SK-N-SH treated with all-trans-retinoic acid at 6 μM for 48 hours (cell line): ENCODE data around the gene IPPK.

Experiments
- ATAC-seq: fragments of 200-7000 bp; cut with Tn5 transposase; 3 replicates; pipeline ENCODE4 v1.9.1; 2020; ENCODE audit warnings: mild to moderate bottlenecking, moderate library complexity
- ARNTL ChIP-seq: fragments of 450-650 bp; formaldehyde crosslinking; IDR thresholded peaks from 2 replicates; pipeline ENCODE4 v1.5.0; 2020; ENCODE audit warnings: low read depth, mild to moderate bottlenecking, moderate library complexity, borderline replicate concordance
- BACH2 ChIP-seq: fragments of 250-450 bp; sonication (Bioruptor Pico); IDR thresholded peaks from 2 replicates; pipeline ENCODE4 v1.9.0; 2021; ENCODE audit warnings: mild to moderate bottlenecking, borderline replicate concordance
- CREB5 ChIP-seq: fragments of 250-450 bp; sonication (Bioruptor Pico); IDR thresholded peaks from 2 replicates; pipeline ENCODE4 v1.5.1; 2020; ENCODE audit warnings: low read depth, mild to moderate bottlenecking, moderate library complexity
- CSDC2 ChIP-seq: fragments of 250-450 bp; sonication (Bioruptor Pico); IDR thresholded peaks from 2 replicates; pipeline ENCODE4 v1.5.0; 2020; ENCODE audit warnings: mild to moderate bottlenecking, moderate library complexity
- ESRRG ChIP-seq: fragments of 250-450 bp; sonication (Bioruptor Pico); IDR thresholded peaks from 2 replicates; pipeline ENCODE4 v1.6.1; 2021; ENCODE audit warnings: mild to moderate bottlenecking
- ISL1 ChIP-seq: fragments of 250-450 bp; sonication (Bioruptor Pico); IDR thresholded peaks from 2 replicates; pipeline ENCODE4 v2.1.2; 2022; ENCODE audit warnings: mild to moderate bottlenecking, moderate library complexity
- PATZ1 ChIP-seq: fragments of 250-450 bp; sonication (Bioruptor Pico); IDR thresholded peaks from 2 replicates; pipeline ENCODE4 v1.8.0; 2020; ENCODE audit warnings: mild to moderate bottlenecking, moderate library complexity, borderline replicate concordance
- PPARA ChIP-seq: fragments of 250-450 bp; sonication (Bioruptor Pico); IDR thresholded peaks from 2 replicates; pipeline ENCODE4 v1.5.0; 2020; ENCODE audit warnings: mild to moderate bottlenecking, borderline replicate concordance
- TCF4 ChIP-seq: fragments of 250-450 bp; sonication (Bioruptor Pico); IDR thresholded peaks from 2 replicates; pipeline ENCODE4 v1.8.0; 2021; ENCODE audit warnings: mild to moderate bottlenecking, moderate library complexity, borderline replicate concordance
- TOX ChIP-seq: fragments of 250-450 bp; sonication (Bioruptor Pico); IDR thresholded peaks from 2 replicates; pipeline ENCODE4 v1.8.0; 2021; ENCODE audit warnings: mild to moderate bottlenecking, moderate library complexity, borderline replicate concordance
- TSHZ2 ChIP-seq: fragments of 250-450 bp; sonication (Bioruptor Pico); IDR thresholded peaks from 2 replicates; pipeline ENCODE4 v1.5.0; 2020; ENCODE audit warnings: mild to moderate bottlenecking, moderate library complexity
- ZC3H10 ChIP-seq: fragments of 250-450 bp; sonication (Bioruptor Pico); IDR thresholded peaks from 2 replicates; pipeline ENCODE4 v1.5.1; 2021; ENCODE audit warnings: mild to moderate bottlenecking, moderate library complexity
- ZFP3 ChIP-seq: fragments of 250-450 bp; sonication (Bioruptor Pico); IDR thresholded peaks from 2 replicates; pipeline ENCODE4 v1.5.0; 2020; ENCODE audit warnings: mild to moderate bottlenecking, moderate library complexity
- ZFP30 ChIP-seq: fragments of 450-650 bp; formaldehyde crosslinking; IDR thresholded peaks from 2 replicates; pipeline ENCODE4 v1.5.0; 2022; ENCODE audit warnings: mild to moderate bottlenecking, moderate library complexity
- ZNF565 ChIP-seq: fragments of 450-650 bp; formaldehyde crosslinking; conservative IDR thresholded peaks from 2 replicates; pipeline ENCODE4 v1.5.0; 2020; ENCODE audit warnings: low read depth, mild to moderate bottlenecking, moderate library complexity
- ZNF70 ChIP-seq: fragments of 450-650 bp; formaldehyde crosslinking; IDR thresholded peaks from 2 replicates; pipeline ENCODE4 v1.5.0; 2020; ENCODE audit warnings: mild to moderate bottlenecking, moderate library complexity
- TF ChIP-seq, protein P1 (sequence below): fragments of 250-450 bp; sonication (Bioruptor Pico); IDR thresholded peaks from 2 replicates; pipeline ENCODE4 v1.8.0; 2021; ENCODE audit warnings: low read depth, mild to moderate bottlenecking, moderate library complexity, borderline replicate concordance
- TF ChIP-seq, protein P2 (sequence below): fragments of 250-450 bp; sonication (Bioruptor Pico); IDR thresholded peaks from 2 replicates; pipeline ENCODE4 v1.5.1; 2021; ENCODE audit warnings: mild to moderate bottlenecking, moderate library complexity

The IPPK gene

GRCh38 chr9:92613268-92614122 lies 56.4 kb downstream of the IPPK start (continued):
- TF ChIP-seq CREB5 (CRISPR knock-in tag), result no peak

DNA sequence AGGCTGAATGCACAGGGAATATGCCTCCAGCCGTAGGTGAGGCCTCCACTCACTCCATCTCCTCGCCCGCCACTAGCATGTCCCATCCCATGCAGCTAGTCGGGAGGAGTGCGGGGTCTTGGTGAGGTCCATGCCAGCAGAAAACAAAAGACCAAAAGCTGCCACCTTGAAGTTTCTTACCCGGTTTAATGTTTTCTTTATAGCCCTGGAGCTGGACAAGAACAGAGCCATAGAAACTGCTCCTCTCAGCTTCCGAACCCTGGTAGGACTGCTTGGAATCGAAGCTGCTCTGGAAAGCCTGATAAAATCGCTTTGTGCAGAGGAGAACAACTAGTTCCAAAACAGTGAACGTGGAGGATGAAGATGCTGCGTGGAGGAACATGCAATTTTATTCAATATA lies 57.1 kb downstream of the IPPK start:
- TF ChIP-seq PPARA (CRISPR knock-in tag) (no peak), TOX (CRISPR knock-in tag) (no peak), CREB5 (CRISPR knock-in tag) (no peak), ZNF565 (CRISPR knock-in tag) (no peak), ARNTL (CRISPR knock-in tag) (no peak), ZFP30 (no peak), ISL1 (CRISPR knock-in tag) (no peak), ZFP3 (CRISPR knock-in tag) (no peak), PATZ1 (no peak), CSDC2 (CRISPR knock-in tag) (no peak), ZC3H10 (CRISPR knock-in tag) (no peak), ESRRG (CRISPR knock-in tag) (no peak), TCF4 (CRISPR knock-in tag) (no peak)
- TF ChIP-seq, protein P1, sequence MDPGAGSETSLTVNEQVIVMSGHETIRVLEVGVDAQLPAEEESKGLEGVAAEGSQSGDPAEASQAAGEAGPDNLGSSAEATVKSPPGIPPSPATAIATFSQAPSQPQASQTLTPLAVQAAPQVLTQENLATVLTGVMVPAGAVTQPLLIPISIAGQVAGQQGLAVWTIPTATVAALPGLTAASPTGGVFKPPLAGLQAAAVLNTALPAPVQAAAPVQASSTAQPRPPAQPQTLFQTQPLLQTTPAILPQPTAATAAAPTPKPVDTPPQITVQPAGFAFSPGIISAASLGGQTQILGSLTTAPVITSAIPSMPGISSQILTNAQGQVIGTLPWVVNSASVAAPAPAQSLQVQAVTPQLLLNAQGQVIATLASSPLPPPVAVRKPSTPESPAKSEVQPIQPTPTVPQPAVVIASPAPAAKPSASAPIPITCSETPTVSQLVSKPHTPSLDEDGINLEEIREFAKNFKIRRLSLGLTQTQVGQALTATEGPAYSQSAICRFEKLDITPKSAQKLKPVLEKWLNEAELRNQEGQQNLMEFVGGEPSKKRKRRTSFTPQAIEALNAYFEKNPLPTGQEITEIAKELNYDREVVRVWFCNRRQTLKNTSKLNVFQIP, result no peak
- no peak for ATAC-seq

DNA sequence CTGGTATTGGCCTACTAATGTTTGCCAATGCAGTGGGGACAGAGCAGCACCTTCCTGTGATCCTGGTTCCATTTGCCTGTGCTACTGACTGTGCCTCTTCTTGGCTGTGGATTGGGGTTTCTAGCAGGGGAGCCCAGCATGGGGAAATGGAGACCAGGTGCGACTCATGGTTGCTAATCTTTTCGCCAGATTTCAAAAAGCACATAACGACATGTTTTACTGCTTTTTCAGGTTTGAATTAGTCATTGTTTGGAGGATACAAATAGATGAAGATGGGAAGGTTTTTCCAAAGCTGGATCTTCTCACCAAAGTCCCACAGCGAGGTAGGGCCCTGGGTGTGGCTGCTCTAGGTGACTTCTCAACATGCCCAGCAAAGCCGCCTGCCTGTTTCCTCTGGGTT lies 57.6 kb downstream of the IPPK start:
- TF ChIP-seq ARNTL (CRISPR knock-in tag), result no peak
- no peak for TF ChIP-seq TOX (CRISPR knock-in tag)
- no peak for TF ChIP-seq ISL1 (CRISPR knock-in tag)
- TF ChIP-seq ZNF70 (CRISPR knock-in tag), result no peak
- no peak for TF ChIP-seq TCF4 (CRISPR knock-in tag)
- TF ChIP-seq ESRRG (CRISPR knock-in tag), result no peak
- TF ChIP-seq ZC3H10 (CRISPR knock-in tag), result no peak
- TF ChIP-seq, protein P2, sequence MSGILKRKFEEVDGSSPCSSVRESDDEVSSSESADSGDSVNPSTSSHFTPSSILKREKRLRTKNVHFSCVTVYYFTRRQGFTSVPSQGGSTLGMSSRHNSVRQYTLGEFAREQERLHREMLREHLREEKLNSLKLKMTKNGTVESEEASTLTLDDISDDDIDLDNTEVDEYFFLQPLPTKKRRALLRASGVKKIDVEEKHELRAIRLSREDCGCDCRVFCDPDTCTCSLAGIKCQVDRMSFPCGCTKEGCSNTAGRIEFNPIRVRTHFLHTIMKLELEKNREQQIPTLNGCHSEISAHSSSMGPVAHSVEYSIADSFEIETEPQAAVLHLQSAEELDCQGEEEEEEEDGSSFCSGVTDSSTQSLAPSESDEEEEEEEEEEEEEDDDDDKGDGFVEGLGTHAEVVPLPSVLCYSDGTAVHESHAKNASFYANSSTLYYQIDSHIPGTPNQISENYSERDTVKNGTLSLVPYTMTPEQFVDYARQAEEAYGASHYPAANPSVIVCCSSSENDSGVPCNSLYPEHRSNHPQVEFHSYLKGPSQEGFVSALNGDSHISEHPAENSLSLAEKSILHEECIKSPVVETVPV, result no peak
- TF ChIP-seq ZFP3 (CRISPR knock-in tag), result no peak
- ATAC-seq, result no peak

GRCh38 chr9:92611621-92612285 lies 58.2 kb downstream of the IPPK start:
- no peak for ATAC-seq
- no peak for TF ChIP-seq ZFP3 (CRISPR knock-in tag)
- TF ChIP-seq, protein P1, result no peak
- no peak for TF ChIP-seq ZFP30
- no peak for TF ChIP-seq ZNF565 (CRISPR knock-in tag)
- TF ChIP-seq BACH2 (CRISPR knock-in tag), result no peak
- no peak for TF ChIP-seq ESRRG (CRISPR knock-in tag)
- TF ChIP-seq TSHZ2 (CRISPR knock-in tag), result no peak
